HEK293 (cell line): ENCODE results near the gene IL4I1.

ENCODE experiments used
- KLF1 ChIP-seq: fragments of 450-650 bp; formaldehyde crosslinking; IDR thresholded peaks from 2 replicates; pipeline ENCODE4 v1.5.1; 2016; ENCODE audit warnings: missing biosample characterization, missing genetic modification characterization
- PBX3 ChIP-seq: sonication (generic); formaldehyde crosslinking; IDR thresholded peaks from 2 replicates; pipeline ENCODE4 v1.8.1; 2022; ENCODE audit warnings: mild to moderate bottlenecking, moderate library complexity, missing genetic modification reagents
- ZNF449 ChIP-seq: fragments of 450-650 bp; formaldehyde crosslinking; IDR thresholded peaks from 2 replicates; pipeline ENCODE4 v1.5.1; 2017; ENCODE audit warnings: missing biosample characterization, mild to moderate bottlenecking, missing genetic modification characterization, moderate library complexity
- ZNF624 ChIP-seq: fragments of 450-650 bp; formaldehyde crosslinking; IDR thresholded peaks from 2 replicates; pipeline ENCODE4 v1.5.1; 2017; ENCODE audit warnings: missing biosample characterization, missing genetic modification characterization

GRCh38 chr19:49861107-49861506 lies 35.6 kb downstream of the IL4I1 start:
- no peak for TF ChIP-seq ZNF624 (tag by site-specific recombination)
- no peak for TF ChIP-seq PBX3
- no peak for TF ChIP-seq ZNF449 (tag by site-specific recombination)
- peak; percentile 76 for TF ChIP-seq KLF1 (tag by site-specific recombination)
